H1 (cell line): Measurements from ENCODE around the gene NOC4L.

Experiments
- CTCF ChIP-seq, 3 experiments: IDR thresholded peaks; 1 replicate in 2 of 3; 2 replicates in 1 of 3; pipeline versions ENCODE4 v1.5.1 to v1.6.1; 2011; ENCODE audit warnings: low read length in 3 of 3, mild to moderate bottlenecking in 3 of 3, inconsistent platforms in 2 of 3, low read depth in 1 of 3, moderate library complexity in 1 of 3; ENCODE audit not compliant: insufficient read depth in 1 of 3; ENCODE audit errors: control extremely low read depth in 1 of 3
- TCF12 ChIP-seq: IDR thresholded peaks from 2 replicates; pipeline ENCODE4 v1.6.1; 2011; ENCODE audit warnings: low read depth, mild to moderate bottlenecking, low read length

GRCh38 chr12:132173135-132174014 lies 29.1 kb downstream of the NOC4L start:
- TF ChIP-seq TCF12 (no peak), CTCF (IDR thresholded peaks at IDR 0.05; ENCODE audit: control extremely low read depth in 1 of 3, insufficient read depth in 1 of 3, low read depth in 1 of 3, low read length in 3 of 3) (no peak)
